Psoas muscle (tissue), 8 donors: ENCODE data around the gene BSN. TPM values are rescaled to one million over a fixed set of nuclear protein-coding genes. Genes with fewer than 3 reads are reported as not detected.

ENCODE experiments used
- ATAC-seq, 4 donors: fragments of 200-7000 bp; cut with Tn5 transposase; one replicate each; pipeline ENCODE4 v1.9.1; 2020; ENCODE audit warnings: moderate library complexity in 3 of 4, mild to moderate bottlenecking in 2 of 4
- DNase-seq, 2 donors: peaks; one replicate each; pipeline ENCODE4 v3.0.0-alpha.2; 2020
- H3K27ac ChIP-seq: fragments of 200-600 bp; one replicate; pipeline ENCODE4 v1.8.0; 2022
- H3K27me3 ChIP-seq, 3 donors: fragments of 200-600 bp in 1 of 3; one replicate each; pipeline versions ENCODE4 v1.6.1 to v1.8.0; 2013 to 2022; ENCODE audit warnings: low read length in 2 of 3, mild to moderate bottlenecking in 2 of 3, moderate library complexity in 1 of 3; ENCODE audit not compliant: insufficient read depth in 3 of 3
- H3K36me3 ChIP-seq, 2 donors: fragments of 200-600 bp in 1 of 2; one replicate each; pipeline versions ENCODE4 v1.6.1 to v1.8.0; 2013 to 2022; ENCODE audit warnings: low read depth in 1 of 2, mild to moderate bottlenecking in 1 of 2, moderate library complexity in 1 of 2; ENCODE audit not compliant: insufficient read depth in 1 of 2
- H3K4me1 ChIP-seq: fragments of 200-600 bp; one replicate; pipeline ENCODE4 v1.8.0; 2022
- H3K4me3 ChIP-seq: fragments of 200-600 bp; one replicate; pipeline ENCODE4 v1.8.0; 2022; ENCODE audit warnings: mild to moderate bottlenecking
- H3K9me3 ChIP-seq: fragments of 200-600 bp; one replicate; pipeline ENCODE4 v1.8.0; 2022
- WGBS, 3 donors: extraction: QIAGEN DNeasy Blood & Tissue Kit; methylation state at CpG; one replicate each; pipeline versions ENCODE4 v1.1.6 to v1.1.7; 2013; 5-methylcytosine and 5-hydroxymethylcytosine counted together
- intact Hi-C, 2 donors: fragments of 100-400 bp; cut with DNase I; formaldehyde crosslinking; loops; one replicate each; pipeline versions ENCODE4 v1.11.0 to v1.14.2; 2022
- polyA plus RNA-seq, 3 donors: library from polyadenylated mRNA; stranded (reverse); fragments of 200-250 nt; gene quantifications; one replicate each; pipeline ENCODE4 v1.2.3, GENCODE V29; 2013
- total RNA-seq, 4 donors: library from RNA; stranded (reverse); fragmentation: NEBNext Ultra II Directional in 2 of 4; extraction: Animal tissue kit (Norgen Biotek cat#: 25700) in 2 of 4; gene quantifications; one replicate each; pipeline versions ENCODE4 v1.2.1 to v1.2.4, GENCODE V29; 2021 to 2023
- TF ChIP-seq, protein P1 (sequence below): fragments of 200-600 bp; IDR thresholded peaks from one replicate; pipeline ENCODE4 v1.8.0; 2022; ENCODE audit warnings: antibody characterized with exemption
- donor health status: healthy with polysubstance abuse.
- donor health status: DM: no; HTN: no; CAD: no; lungs with moderate emphysema.
- donor health status: Bipolar disorder and iron deficiency.
- donor health status: healthy.
- donor health status: DM: yes; HTN: yes; CAD: no.
- donor health status: DM: no; HTN: no; CAD: no.
- donor health status: DM: no; HTN: no; CAD: no.
- donor health status: DM: yes; HTN: yes; CAD: no.

Gene BSN
- total and polyA plus RNA-seq, 7 donors, result 0.08 to 0.95 (median 0.22) TPM

GRCh38 chr3:49539659-49540560 is 14.4 kb upstream of the BSN start:
- 0 to 1% (median 1%) methylated on average over 45 to 63 of the region's 63 CpGs for WGBS, 3 donors
- DNase-seq (peak; percentile 94 to 97), ATAC-seq (peak; percentile 86 to 92 (median 87))
- H3K36me3 ChIP-seq, result no peaks in the 10 kb centered on the region
- H3K4me1 ChIP-seq, result peaks cover 24% of the 10 kb centered on the region
- intact Hi-C loops, result loop anchor here (1.0 to 2.0 kb wide), 2 partner anchors 130 to 131 kb away; no protein-coding TSS in a partner anchor
- H3K4me3 ChIP-seq, result peak overlapping the region; percentile 74
- H3K27ac ChIP-seq, result peak overlapping the region; percentile 79
- no peaks in the 10 kb centered on the region for H3K9me3 ChIP-seq
- TF ChIP-seq, protein P1, sequence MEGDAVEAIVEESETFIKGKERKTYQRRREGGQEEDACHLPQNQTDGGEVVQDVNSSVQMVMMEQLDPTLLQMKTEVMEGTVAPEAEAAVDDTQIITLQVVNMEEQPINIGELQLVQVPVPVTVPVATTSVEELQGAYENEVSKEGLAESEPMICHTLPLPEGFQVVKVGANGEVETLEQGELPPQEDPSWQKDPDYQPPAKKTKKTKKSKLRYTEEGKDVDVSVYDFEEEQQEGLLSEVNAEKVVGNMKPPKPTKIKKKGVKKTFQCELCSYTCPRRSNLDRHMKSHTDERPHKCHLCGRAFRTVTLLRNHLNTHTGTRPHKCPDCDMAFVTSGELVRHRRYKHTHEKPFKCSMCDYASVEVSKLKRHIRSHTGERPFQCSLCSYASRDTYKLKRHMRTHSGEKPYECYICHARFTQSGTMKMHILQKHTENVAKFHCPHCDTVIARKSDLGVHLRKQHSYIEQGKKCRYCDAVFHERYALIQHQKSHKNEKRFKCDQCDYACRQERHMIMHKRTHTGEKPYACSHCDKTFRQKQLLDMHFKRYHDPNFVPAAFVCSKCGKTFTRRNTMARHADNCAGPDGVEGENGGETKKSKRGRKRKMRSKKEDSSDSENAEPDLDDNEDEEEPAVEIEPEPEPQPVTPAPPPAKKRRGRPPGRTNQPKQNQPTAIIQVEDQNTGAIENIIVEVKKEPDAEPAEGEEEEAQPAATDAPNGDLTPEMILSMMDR, result peak; percentile 85
- no peaks in the 10 kb centered on the region for H3K27me3 ChIP-seq

GRCh38 chr3:49552087-49552486 is 2.2 kb upstream of the BSN start:
- H3K27me3 ChIP-seq, result no peaks in the 10 kb centered on the region
- no peaks in the 10 kb centered on the region for H3K36me3 ChIP-seq
- H3K4me3 ChIP-seq, result no peak overlapping the region
- intact Hi-C loops, result no loop called here
- no peak for ATAC-seq
- H3K9me3 ChIP-seq, result no peaks in the 10 kb centered on the region
- peaks cover 10% of the 10 kb centered on the region for H3K4me1 ChIP-seq
- DNase-seq, result no peak
- TF ChIP-seq, protein P1, result no peak
- H3K27ac ChIP-seq, result no peak overlapping the region

DNA sequence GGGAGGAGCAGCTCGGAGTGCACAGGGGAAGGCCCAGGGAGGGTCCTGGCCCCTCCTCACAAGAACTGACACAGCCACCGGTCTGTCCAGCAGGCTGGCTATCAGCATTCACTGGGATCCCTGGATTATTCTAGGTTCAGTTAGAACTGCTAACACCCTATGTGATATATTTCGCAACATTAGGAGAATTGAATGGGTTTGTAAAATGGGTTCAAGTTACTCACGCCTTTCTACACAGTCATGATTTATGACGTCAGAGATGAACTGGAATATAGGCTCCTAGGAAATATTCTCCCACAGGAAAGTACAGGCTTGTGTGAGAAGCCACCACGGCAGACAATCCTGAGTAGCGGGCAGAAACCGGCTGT is 969 bp upstream of the BSN start:
- DNase-seq (no peak), ATAC-seq (no peak)

DNA sequence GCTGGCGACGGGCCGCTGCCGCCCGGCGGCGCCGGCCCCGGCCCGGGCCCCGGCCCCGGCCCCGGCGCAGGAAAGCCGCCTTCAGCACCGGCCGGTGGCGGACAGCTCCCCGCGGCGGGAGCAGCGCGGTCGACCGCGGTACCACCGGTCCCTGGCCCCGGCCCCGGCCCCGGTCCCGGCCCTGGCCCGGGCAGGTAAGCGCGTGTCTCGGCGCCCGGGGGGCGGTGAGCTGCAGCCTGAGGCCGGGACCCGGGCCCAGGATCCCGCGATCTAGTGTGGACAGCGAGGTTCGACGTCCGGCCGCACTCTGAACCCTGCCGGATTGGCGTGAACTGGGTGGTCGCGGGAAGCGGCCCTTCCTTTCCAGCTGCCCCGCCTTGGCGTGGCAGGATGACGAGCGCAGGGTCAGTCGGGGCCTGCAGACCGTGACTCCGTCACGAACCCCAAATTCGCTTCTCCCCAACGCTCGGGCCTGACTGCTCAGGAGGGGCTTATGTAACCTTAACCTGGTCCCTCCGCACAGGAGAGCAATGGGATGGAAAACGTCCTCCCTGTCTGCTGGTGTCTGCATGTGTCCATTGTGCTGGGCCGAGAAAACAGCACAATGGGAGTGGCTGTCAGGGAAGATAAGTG is 472 bp downstream of the BSN start:
- Histone ChIP-seq H3K4me1 (peaks cover 10% of the 10 kb centered on the region), H3K9me3 (no peaks in the 10 kb centered on the region), H3K36me3 (no peaks in the 10 kb centered on the region), H3K4me3 (peak overlapping the region; percentile 94), H3K27me3 (no peaks in the 10 kb centered on the region), H3K27ac (peak overlapping the region; percentile 30)
- WGBS, 3 donors, result 1 to 2% (median 1%) methylated on average over 45 to 66 of the region's 66 CpGs
- TF ChIP-seq, protein P1, result no peak
- ATAC-seq (peak; percentile 74 to 80 (median 77)), DNase-seq (peak; percentile 62 to 82)
- intact Hi-C loops, result no loop called here

More for the DNA sequence above, 969 bp upstream of the BSN start:
- Histone ChIP-seq H3K36me3 (no peaks in the 10 kb centered on the region), H3K27me3 (no peaks in the 10 kb centered on the region), H3K4me3 (peak overlapping the region; percentile 94), H3K4me1 (peaks cover 10% of the 10 kb centered on the region), H3K27ac (peak overlapping the region; percentile 78), H3K9me3 (no peaks in the 10 kb centered on the region)
- intact Hi-C loops, result no loop called here
- TF ChIP-seq, protein P1, result no peak
- 43 to 47% (median 44%) methylated on average over 8 of the region's 8 CpGs for WGBS, 3 donors
